ENCODE results near the gene SVIL.
"Not testable (repeated sequence)": the region's sequence is repeated elsewhere in the genome, so short reads cannot be mapped to it uniquely, and the experiment has no call there.

SVIL gene

DNA sequence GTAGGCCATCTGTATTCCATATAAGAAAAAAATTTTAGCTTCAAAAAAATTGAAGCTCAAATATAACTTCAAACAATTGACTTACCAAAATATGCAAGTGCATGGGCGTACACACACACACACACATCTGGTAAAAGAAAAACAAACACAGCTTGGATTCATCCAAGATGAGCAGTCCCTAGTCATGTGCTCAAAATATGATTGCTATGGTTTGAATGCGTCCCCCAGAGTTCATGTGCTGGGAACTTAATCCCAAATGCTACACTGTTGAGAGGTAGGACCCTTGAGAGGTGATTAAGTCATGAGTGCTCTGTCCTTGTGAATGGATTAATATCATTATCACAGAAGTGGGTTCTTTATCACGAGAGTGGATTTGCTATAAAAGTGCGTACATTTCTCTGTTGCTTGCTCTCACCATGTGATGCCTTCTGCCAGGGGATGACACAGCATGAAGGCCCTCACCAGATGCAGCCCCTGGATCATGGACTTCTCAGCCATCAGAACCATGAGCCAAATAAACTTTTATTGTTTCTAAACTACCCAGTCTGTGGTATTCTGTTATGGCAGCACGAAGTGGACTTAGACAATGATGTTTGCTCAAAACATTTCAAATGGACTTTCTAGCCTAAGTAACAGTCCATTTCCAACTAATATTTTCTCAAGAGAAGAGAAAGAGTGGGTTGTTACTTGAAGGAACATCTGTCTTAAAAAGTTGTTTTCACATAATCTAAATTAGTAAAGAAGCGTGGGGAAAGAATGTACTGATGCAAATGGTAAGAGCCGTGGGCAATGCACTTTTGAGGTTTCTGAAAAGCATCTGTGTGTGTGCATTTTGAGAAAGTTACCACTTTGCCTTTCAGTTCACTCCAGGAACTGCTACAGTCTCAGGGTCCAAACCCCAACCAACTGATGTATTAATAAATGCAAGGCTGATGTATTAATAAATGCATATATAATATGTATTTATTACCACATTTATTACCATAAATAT, 15.1 kb upstream of the SVIL start:
- no peak for DNase-seq (ENCODE audit: low read depth in 2 of 2)

DNA sequence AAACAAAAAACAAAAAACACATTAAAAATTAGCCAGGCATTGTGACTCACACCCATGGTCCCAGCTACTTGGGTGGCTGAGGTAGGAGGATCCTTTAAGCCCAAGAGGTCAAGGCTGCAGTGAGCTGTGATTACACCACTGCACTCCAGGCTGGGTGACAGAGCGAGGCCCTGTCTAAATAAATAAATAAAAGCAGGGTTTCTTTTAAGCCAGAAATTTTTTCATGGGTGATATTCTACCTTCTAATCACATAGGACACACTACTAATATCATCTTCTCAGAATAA, 14.2 kb upstream of the SVIL start:
- no peak for DNase-seq (ENCODE audit: low read depth in 2 of 2)

DNA sequence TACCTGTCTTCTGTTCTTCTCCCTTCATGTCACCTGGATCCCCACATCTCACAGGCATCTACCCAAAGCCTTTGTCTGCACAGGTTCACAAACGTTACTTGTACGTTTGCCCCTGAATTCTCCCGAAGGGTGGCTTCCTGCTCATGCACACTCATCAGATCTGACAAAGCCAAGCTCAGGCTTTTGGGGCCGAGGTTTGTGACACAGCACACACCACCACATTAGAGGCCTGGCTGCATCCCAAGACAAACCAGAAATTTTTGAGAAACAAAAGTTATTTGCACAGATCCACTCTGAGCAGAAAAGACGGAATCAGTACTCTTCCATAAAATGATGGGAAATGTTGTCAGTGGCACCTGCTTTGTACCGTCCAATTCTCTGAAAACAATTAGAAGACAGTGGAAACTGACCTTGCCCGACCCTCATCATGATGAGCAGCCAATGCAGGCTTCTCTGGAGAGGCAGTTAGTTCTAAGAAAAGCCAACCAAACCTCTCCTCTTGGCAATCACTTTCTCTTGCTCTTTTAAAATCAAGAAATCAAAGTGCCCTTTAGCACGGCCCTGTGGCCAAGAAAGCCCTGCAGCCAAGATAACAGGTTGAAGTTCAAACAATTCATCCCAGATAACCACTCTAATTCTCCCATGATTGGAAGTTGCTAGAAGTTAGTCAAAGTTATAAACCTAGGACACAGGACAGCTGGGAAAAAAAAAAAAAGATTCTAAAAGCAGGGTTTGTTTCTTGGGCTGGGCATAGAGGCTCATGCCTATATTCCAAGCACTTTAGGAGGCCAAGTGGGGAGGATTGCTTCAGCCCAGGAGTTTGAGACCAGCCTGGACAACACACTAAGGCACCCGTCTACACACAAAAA, 13.6 kb upstream of the SVIL start:
- DNase-seq (ENCODE audit: low read depth in 2 of 2): no peak

DNA sequence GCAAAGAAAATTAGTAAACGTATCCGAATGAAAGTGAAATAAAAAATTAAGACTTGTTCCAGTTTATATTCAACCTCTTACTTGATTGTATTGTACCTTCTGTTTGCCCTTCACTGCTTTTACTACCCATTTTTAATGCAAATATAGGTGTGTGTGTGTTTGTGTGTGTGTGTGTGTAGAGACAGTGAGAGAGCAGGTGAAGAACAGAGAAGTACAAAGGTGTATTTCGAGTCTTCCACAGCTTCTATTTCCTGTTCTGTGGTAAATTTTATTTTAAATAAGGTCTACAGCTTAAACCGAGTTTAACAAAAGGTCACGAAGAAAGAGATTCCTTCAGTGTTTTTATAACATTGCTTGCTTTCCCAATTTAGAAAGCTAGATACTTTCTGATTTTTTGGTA, 12.7 kb upstream of the SVIL start:
- DNase-seq (ENCODE audit: low read depth in 2 of 2): no peak

GRCh38 chr10:29646960-29647461, 12.2 kb upstream of the SVIL start:
- no peak for DNase-seq (ENCODE audit: low read depth in 2 of 2)

DNA sequence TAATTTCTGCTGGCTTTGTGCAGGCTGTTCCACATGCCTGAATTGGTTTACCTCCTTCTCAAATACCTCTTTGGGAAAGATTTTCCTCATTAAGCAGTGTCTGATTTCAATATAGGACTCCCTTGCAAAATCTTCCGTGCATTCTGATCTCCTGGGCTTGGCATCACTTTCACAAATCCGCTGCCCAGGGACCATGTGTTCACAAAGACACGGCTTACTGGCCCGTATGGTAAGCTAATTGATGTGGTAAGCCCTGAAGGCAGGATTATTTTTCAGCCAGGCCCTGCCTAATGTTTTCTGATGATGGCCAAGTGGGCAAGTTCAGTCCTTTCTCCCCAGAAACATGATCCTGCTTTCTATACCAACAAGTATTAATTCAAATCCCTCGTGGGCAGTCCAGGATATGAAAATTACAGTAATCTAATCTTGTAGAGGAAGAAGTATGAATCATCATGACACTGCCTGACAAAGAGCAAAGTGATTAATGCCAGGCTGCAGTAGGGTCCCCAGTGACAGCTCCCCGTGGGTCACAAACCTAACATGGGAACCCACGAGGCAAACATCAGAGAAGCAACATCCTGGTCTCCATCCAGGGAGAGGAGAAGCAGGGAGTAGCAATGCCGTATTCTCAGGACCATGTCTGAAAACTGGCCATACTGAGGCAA, 11.6 kb upstream of the SVIL start:
- no peak for DNase-seq (ENCODE audit: low read depth in 2 of 2)

GRCh38 chr10:29643771-29644501, 9.2 kb upstream of the SVIL start:
- no peak for DNase-seq (ENCODE audit: low read depth in 2 of 2)

- DNase-seq (ENCODE audit: low read depth in 2 of 2): no peak
Measured at GRCh38 chr10:29642990-29643389, 8.2 kb upstream of the SVIL start.

- no peak for DNase-seq (ENCODE audit: low read depth in 2 of 2)
Measured at GRCh38 chr10:29637537-29637936, 2.8 kb upstream of the SVIL start.

GRCh38 chr10:29636178-29636577, 1.4 kb upstream of the SVIL start:
- no peak for DNase-seq (ENCODE audit: low read depth in 2 of 2)

DNA sequence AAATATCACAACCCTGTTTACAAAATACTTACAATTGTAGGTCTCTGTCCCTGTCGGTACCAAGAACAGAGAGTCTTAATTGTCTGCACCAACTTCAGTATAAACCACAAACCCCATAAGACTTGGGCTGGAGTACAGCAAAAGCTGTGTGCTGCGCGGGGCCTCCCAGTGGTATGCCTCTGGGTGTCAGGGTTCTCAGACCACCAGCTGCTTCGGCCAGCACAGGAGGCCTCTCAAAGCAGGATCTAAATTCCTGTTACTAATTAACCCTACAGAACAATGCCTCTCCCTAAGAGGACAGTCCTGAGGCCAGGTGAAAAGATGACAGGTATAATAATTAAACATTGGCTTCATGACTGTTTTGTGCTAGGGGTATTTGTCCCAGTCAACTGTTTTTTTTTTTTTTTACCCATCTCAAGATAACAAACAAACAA, 957 bp upstream of the SVIL start:
- no peak for DNase-seq (ENCODE audit: low read depth in 2 of 2)

DNA sequence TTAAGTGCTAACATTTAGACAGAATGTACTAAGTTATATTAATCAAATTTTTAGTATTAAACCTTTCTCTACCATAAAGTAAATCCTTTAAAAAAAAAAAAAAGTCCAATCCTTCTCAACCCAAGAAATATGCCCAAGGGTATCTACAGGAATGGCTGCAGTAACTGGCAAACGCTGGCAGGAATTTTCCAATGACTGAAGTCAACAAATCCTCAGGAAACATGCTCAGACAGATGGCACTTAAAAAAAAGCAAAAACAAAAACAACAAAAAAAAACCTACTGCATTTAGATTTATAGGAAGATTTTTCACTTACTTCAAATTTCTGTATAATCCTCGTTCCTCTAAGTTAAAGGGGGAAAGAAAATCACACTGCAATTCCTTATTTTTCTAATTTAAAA, 666 bp downstream of the SVIL start:
- DNase-seq (ENCODE audit: low read depth in 2 of 2): no peak

- no peak for DNase-seq (ENCODE audit: low read depth in 2 of 2)
Measured at GRCh38 chr10:29631049-29631339, 3.8 kb downstream of the SVIL start.

DNA sequence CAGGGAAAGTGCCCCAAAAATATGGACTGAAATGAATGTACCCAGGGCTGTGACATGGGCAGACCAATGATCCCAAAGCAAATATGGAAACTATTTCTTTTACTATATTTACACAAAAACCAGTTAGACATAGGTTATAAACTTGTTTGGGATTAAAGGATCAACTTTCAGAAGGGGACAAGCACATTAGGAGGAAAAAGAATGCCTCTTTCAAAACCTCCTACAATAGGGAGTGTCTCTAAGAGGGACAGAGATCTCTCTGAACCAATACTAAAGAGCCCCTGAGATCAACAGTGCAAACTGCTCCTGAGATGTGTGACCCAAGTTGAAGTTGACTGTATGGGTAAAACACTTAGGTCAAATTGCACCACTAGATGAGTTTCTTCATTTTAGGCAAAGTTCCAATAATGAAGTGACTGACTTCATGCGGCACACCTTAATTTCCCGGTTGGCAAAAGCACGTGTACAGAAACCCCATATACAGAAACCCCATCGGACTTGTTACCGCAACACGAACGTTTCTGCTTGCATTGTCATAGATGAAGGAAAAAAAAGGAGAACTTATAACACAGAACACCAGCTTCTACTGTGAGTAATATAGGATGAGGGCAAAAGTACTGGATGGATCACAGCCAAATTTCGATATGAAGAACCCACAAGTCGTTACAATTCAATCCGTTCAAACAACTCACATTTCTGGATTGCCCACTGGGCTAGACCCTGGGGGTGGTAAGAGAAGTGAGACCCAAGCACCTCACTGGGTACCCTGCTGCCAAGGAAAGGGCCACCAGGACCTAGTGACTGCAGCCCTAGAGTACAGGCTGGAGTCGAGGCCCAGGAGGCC, 4.3 kb downstream of the SVIL start:
- DNase-seq (ENCODE audit: low read depth in 2 of 2): no peak

DNA sequence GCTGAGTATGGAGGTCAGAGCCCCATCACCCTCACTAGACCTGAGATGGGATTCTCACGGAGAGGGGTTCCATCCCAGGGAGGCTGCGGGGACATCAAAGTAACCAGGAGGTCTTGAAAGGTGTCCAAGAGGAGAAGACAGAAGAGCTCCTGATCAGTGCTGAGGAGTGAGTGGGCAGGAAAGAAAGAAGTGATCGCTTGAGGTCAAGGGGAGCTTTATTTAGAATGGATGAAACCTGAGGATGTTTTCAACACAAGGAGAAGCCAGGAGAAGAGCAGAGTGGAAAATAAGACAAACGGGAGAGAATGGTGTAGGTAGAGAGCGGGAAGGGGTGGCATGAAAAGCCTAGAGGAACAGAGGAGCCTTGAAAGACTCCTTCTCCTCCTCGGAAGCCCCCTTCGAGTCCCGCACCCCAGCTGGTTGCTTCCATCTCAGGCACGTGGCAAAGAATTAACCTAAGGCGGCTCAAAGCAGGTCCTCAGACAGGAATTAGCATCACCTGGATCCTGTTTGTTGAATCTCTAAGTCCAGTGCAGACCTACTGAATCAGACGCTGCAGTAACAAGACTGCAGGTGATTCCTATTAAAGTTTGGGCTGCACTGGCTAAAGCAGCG, 5.8 kb downstream of the SVIL start:
- no peak for DNase-seq (ENCODE audit: low read depth in 2 of 2)

DNA sequence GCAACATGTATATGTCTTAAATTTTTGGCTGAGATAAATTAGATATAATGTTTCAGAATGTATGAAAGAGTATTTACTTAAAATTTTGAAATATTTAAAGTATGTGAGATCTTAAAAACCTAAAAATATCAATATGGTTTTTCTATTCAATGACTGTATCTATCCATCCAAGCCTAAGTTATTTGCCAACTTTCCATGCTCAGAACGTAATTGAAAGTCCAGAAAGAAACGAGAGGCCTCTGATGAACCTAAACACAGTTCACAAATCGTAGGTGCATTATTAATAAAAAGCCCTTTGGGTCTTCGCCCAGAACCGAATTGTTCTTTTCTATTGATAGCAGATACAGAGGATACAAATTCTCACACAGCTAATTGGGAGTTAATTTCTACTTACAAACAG, 6.5 kb downstream of the SVIL start:
- DNase-seq (ENCODE audit: low read depth in 2 of 2): no peak

- DNase-seq (ENCODE audit: low read depth in 2 of 2): no peak
Measured at GRCh38 chr10:29627201-29628132, 7.3 kb downstream of the SVIL start.

DNA sequence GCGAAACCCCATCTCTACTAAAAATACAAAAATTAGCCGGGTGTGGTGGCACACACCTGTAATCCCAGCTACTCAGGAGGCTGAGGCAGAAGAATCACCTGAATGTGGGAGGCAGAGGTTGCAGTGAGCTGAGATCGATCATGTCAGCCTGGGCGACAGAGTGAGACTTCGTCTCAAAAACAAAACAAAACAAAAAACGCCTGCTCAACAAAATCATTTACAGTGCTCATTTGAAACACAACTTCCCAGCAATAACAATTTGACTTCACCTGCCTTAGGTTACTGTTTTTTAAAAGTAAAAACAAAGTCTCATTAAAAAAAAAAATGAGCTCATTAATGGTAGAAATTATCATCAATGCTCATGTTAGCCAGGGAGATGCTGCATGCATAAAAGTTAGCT, 10.4 kb downstream of the SVIL start:
- not testable (repeated sequence) for DNase-seq (ENCODE audit: low read depth in 2 of 2)

- DNase-seq (ENCODE audit: low read depth in 2 of 2): no peak
Measured at GRCh38 chr10:29623797-29624196, 11.0 kb downstream of the SVIL start.

All from stimulated activated CD4-positive, alpha-beta T cell treated with anti-CD3 and anti-CD28 coated beads, Interleukin-12 subunit alpha, Interleukin-12 subunit beta, amount 100 ng/mL, for 24 hours (primary cell).